Lower leg skin (tissue), 3 donors: Measurements from ENCODE around the gene KRTAP5-10.
"Not testable (repeated sequence)": the region's sequence is repeated elsewhere in the genome, so short reads cannot be mapped to it uniquely, and the experiment has no call there.

ENCODE experiments used
- CTCF ChIP-seq, 3 donors: fragments of 450-650 bp; IDR thresholded peaks; one replicate each; pipeline ENCODE4 v1.5.1; 2016; ENCODE audit warnings: antibody characterized with exemption in 3 of 3, mild to moderate bottlenecking in 3 of 3, moderate library complexity in 2 of 3
- POLR2A ChIP-seq, 2 donors: fragments of 450-650 bp; IDR thresholded peaks; one replicate each; pipeline ENCODE4 v1.6.1; 2016 to 2017; ENCODE audit warnings: antibody characterized with exemption in 2 of 2, mild to moderate bottlenecking in 1 of 2, moderate library complexity in 1 of 2

GRCh38 chr11:71537977-71538665, 27.2 kb upstream of the KRTAP5-10 start, which contains the start of gene KRTAP5-8:
- TF ChIP-seq POLR2A, CTCF (IDR thresholded peaks at IDR 0.05): not testable (repeated sequence)
